Measurements from ENCODE around the gene TTC13. TPM values are rescaled to one million over a fixed set of nuclear protein-coding genes. Genes with fewer than 3 reads are reported as not detected.
A peak's percentile ranks its signal among the peaks of the same experiment; 100 is the strongest.

TTC13 gene
- total RNA-seq, 1 experiment from 2014 or later: 12.3 TPM

GRCh38 chr1:230979952-230980351 is 1.3 kb upstream of the TTC13 start (continued):
- TF ChIP-seq MAX (IDR thresholded peaks at IDR 0.05) (no peak), FOSL1 (IDR thresholded peaks at IDR 0.05; ENCODE audit: low read depth) (no peak), ZFX (IDR thresholded peaks at IDR 0.05) (no peak), EZH2 (IDR thresholded peaks at IDR 0.05) (no peak), RAD21 (IDR thresholded peaks at IDR 0.05; ENCODE audit: low read depth) (no peak), SIN3A (IDR thresholded peaks at IDR 0.05; ENCODE audit: low read depth) (no peak)

GRCh38 chr1:230979389-230979716 is 692 bp upstream of the TTC13 start:
- ChIA-PET CTCF (interaction anchor here (2.1 kb wide), 1 partner anchor 181 kb away, joined by 7 read pairs; no protein-coding TSS in a partner anchor), POLR2A (interaction anchor here (0.6 kb wide), 1 partner anchor 512 kb away, joined by 3 read pairs; no protein-coding TSS in a partner anchor), RAD21 (ENCODE audit: low non-redundant PET in 1 of 2, low total read pairs in 2 of 2, uncharacterized antibody in 2 of 2, unreplicated experiment in 2 of 2) (no interaction called here)
- peak overlapping the region; percentile 44 for H3K27ac ChIP-seq (ENCODE audit: low read depth, low read length)
- H3K4me2 ChIP-seq (ENCODE audit: low read length): peak overlapping the region; percentile 75
- H3K9me2 ChIP-seq (ENCODE audit: insufficient read depth): no peaks in the 10 kb centered on the region
- 0 out of 4 replicates have a peak, but pooled peaks cover 0 to 2% of the 10 kb centered on the region in 2 experiments for H3K36me3 ChIP-seq (ENCODE audit: control insufficient read depth in 1 of 2, insufficient read depth in 2 of 2, low read length in 2 of 2)
- BruUV-seq (replicated peaks): TSS peak; percentile 63
- intact Hi-C loops (cut with micrococcal nuclease): loop anchor here (1.0 to 5.0 kb wide), 5 partner anchors 181 to 548 kb away; partner anchors contain the start of genes COG2 and TSNAX
- H3K4me3 ChIP-seq (replicated peaks in 1 of 2; ENCODE audit: low read depth in 1 of 2, low read length in 2 of 2): peak overlapping the region; percentile 87 to 88
- H3K79me2 ChIP-seq (ENCODE audit: insufficient read depth, low read length): peaks cover 35% of the 10 kb centered on the region
- H3K4me1 ChIP-seq (ENCODE audit: control insufficient read depth in 1 of 2, insufficient read depth in 2 of 2, low read length in 2 of 2): peaks cover 7 to 13% of the 10 kb centered on the region in 2 experiments; a peak in 2 of 4 replicates
- DNase-seq (ENCODE audit: low read depth, low spot score) (no peak), ATAC-seq (no peak)
- H4K20me1 ChIP-seq (ENCODE audit: insufficient read depth): no peaks in the 10 kb centered on the region
- H2AFZ ChIP-seq (ENCODE audit: low read depth, low read length, poor library complexity, severe bottlenecking): no peak overlapping the region
- H3K27me3 ChIP-seq (ENCODE audit: insufficient read depth, low read length): no peaks in the 10 kb centered on the region
- no peaks in the 10 kb centered on the region for H3K9me3 ChIP-seq (ENCODE audit: control insufficient read depth in 1 of 2, insufficient read depth in 1 of 2, low read depth in 1 of 2, low read length in 2 of 2)
- TF ChIP-seq TCF7L2 (IDR thresholded peaks at IDR 0.05; ENCODE audit: borderline replicate concordance, extremely low read depth, insufficient read depth, insufficient read length) (no peak), FOSL1 (IDR thresholded peaks at IDR 0.05; ENCODE audit: low read depth) (no peak), REST (IDR thresholded peaks at IDR 0.05; ENCODE audit: low read depth) (no peak), SRF (IDR thresholded peaks at IDR 0.05; ENCODE audit: low read depth) (no peak), POLR2A (IDR thresholded peaks at IDR 0.05; ENCODE audit: borderline replicate concordance, extremely low read depth, insufficient read depth, insufficient read length) (no peak), EZH2phosphoT487 (IDR thresholded peaks at IDR 0.05; ENCODE audit: borderline replicate concordance) (no peak), POLR2AphosphoS5 (IDR thresholded peaks at IDR 0.05; ENCODE audit: low read depth, low read length) (no peak), ZFX (IDR thresholded peaks at IDR 0.05) (no peak), CBX3 (IDR thresholded peaks at IDR 0.05; ENCODE audit: low read depth) (no peak)
- peak overlapping the region; percentile 67 for H3K9ac ChIP-seq (ENCODE audit: low read length)
